KMS-11 (cell line): Measurements from ENCODE around the gene ACTN4.

Experiments used
- H2AFZ ChIP-seq: fragments of 200-600 bp; sonication (generic); 2 replicates; pipeline ENCODE4 v1.6.1; 2016; ENCODE audit warnings: antibody characterized with exemption, mixed run types, low read depth
- H3K27ac ChIP-seq: fragments of 200-600 bp; sonication (generic); 2 replicates; pipeline ENCODE4 v1.6.1; 2016; ENCODE audit warnings: mild to moderate bottlenecking, mixed run types
- H3K27me3 ChIP-seq: fragments of 200-600 bp; sonication (generic); 2 replicates; pipeline ENCODE4 v1.6.1; 2017; ENCODE audit warnings: mild to moderate bottlenecking, low read depth, mixed run types, moderate library complexity; ENCODE audit not compliant: insufficient read depth
- H3K36me3 ChIP-seq: fragments of 200-600 bp; sonication (generic); 2 replicates; pipeline ENCODE4 v1.6.1; 2017; ENCODE audit warnings: mild to moderate bottlenecking, mixed run types; ENCODE audit not compliant: insufficient read depth
- H3K4me1 ChIP-seq: fragments of 200-600 bp; sonication (generic); 2 replicates; pipeline ENCODE4 v1.6.1; 2016; ENCODE audit warnings: mild to moderate bottlenecking, low read depth, mixed run types; ENCODE audit not compliant: poor library complexity, severe bottlenecking
- H3K4me2 ChIP-seq: fragments of 200-600 bp; sonication (generic); 2 replicates; pipeline ENCODE4 v1.7.0; 2016; ENCODE audit warnings: mild to moderate bottlenecking, mixed run types
- H3K4me3 ChIP-seq: fragments of 200-600 bp; sonication (generic); IDR thresholded peaks from 2 replicates; pipeline ENCODE4 v1.6.1; 2017; ENCODE audit warnings: low read depth, low read length, mixed read lengths; ENCODE audit not compliant: insufficient read depth
- H3K79me2 ChIP-seq: fragments of 200-600 bp; sonication (generic); 2 replicates; pipeline ENCODE4 v1.6.1; 2016; ENCODE audit warnings: low read depth, mixed run types; ENCODE audit not compliant: insufficient read depth
- H3K9ac ChIP-seq: fragments of 200-600 bp; sonication (generic); 2 replicates; pipeline ENCODE4 v1.6.1; 2016; ENCODE audit warnings: mild to moderate bottlenecking, mixed run types
- H4K20me1 ChIP-seq: fragments of 200-600 bp; sonication (generic); 2 replicates; pipeline ENCODE4 v1.6.1; 2016; ENCODE audit warnings: mild to moderate bottlenecking, mixed run types; ENCODE audit not compliant: insufficient read depth
- TF ChIP-seq, protein P1 (sequence below): fragments of 200-600 bp; sonication (generic); conservative IDR thresholded peaks from 2 replicates; pipeline ENCODE4 v1.6.1; 2017; ENCODE audit warnings: low read depth, mild to moderate bottlenecking, antibody characterized with exemption, low read length, moderate library complexity, mixed read lengths

Gene ACTN4

DNA sequence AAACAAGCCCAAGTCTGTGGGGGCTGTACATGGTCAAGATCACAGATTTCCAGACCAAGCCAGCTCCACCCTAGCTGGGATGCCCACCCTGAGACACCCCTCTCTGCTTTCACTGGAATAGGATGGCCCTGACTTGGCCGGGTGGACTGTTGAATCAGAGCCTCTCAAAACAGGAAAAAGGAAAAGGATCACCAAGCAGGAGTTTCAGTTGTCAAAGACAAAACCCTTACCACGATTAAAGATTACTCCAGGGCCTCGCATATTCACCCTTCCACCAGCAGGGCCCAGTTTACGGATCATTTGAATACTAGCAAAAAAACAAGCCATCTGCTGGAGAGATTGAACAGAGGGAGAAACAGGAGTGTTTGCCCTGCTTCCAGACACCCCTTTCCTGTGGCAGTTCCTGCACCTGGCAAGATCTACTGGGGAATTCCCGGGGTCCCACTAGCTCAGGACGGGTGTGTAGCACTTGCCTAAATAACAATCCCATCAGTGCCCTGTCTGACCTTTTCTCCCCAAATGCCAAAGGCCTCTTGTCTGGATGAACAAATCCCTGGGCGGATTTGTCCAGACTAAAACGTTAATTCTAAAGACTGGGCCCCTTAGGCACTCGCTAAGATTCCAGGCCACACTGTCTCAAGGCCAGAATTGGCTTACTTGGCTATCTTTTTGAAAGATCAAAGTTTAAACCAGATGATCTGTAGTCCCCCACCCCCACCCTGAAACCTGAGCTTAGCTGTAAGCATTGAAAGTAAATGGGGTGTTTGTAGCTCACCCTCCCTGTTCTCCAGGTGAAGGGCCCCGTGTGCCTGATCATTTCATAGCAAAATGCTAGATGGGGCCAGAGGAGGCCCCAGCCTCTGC, 38.4 kb downstream of the ACTN4 start:
- Histone ChIP-seq H3K27me3 (no peaks in the 10 kb centered on the region), H3K4me1 (peaks cover 84% of the 10 kb centered on the region), H3K27ac (peak overlapping the region; percentile 95), H2AFZ (no peak overlapping the region), H4K20me1 (no peaks in the 10 kb centered on the region), H3K79me2 (peaks cover 71% of the 10 kb centered on the region), H3K4me3 (no peak overlapping the region), H3K9ac (peak overlapping the region; percentile 63; the same call in 1 of the 2 replicates), H3K36me3 (no peaks in the 10 kb centered on the region), H3K4me2 (peak overlapping the region; percentile 97)
- TF ChIP-seq, protein P1, sequence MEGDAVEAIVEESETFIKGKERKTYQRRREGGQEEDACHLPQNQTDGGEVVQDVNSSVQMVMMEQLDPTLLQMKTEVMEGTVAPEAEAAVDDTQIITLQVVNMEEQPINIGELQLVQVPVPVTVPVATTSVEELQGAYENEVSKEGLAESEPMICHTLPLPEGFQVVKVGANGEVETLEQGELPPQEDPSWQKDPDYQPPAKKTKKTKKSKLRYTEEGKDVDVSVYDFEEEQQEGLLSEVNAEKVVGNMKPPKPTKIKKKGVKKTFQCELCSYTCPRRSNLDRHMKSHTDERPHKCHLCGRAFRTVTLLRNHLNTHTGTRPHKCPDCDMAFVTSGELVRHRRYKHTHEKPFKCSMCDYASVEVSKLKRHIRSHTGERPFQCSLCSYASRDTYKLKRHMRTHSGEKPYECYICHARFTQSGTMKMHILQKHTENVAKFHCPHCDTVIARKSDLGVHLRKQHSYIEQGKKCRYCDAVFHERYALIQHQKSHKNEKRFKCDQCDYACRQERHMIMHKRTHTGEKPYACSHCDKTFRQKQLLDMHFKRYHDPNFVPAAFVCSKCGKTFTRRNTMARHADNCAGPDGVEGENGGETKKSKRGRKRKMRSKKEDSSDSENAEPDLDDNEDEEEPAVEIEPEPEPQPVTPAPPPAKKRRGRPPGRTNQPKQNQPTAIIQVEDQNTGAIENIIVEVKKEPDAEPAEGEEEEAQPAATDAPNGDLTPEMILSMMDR: peak; percentile 65

DNA sequence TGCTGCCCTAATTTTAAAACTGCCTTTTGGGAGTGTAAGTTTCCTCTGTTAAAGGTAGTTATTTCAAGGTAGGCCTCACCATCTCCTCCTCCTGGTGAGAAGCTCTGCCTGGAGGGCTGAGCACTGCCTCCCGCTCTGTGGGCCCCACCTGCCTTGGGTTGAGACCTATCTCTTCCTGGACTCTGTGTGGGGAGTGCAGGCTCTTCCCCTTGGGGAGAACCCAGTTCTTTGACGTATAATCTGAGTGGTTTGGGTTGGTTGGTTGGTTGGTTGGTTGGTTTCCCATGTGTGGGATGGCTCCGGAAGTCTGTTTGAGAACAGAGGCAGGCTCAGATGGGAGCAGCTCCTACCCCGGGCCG, 39.1 kb downstream of the ACTN4 start:
- Histone ChIP-seq H3K27me3 (no peaks in the 10 kb centered on the region), H3K9ac (peak overlapping the region; percentile 63; the same call in 1 of the 2 replicates), H3K4me3 (no peak overlapping the region), H2AFZ (no peak overlapping the region), H3K27ac (peak overlapping the region; percentile 95), H3K79me2 (peaks cover 67% of the 10 kb centered on the region), H3K4me2 (peak overlapping the region; percentile 97), H3K36me3 (no peaks in the 10 kb centered on the region), H3K4me1 (peaks cover 78% of the 10 kb centered on the region), H4K20me1 (no peaks in the 10 kb centered on the region)
- TF ChIP-seq, protein P1: no peak

DNA sequence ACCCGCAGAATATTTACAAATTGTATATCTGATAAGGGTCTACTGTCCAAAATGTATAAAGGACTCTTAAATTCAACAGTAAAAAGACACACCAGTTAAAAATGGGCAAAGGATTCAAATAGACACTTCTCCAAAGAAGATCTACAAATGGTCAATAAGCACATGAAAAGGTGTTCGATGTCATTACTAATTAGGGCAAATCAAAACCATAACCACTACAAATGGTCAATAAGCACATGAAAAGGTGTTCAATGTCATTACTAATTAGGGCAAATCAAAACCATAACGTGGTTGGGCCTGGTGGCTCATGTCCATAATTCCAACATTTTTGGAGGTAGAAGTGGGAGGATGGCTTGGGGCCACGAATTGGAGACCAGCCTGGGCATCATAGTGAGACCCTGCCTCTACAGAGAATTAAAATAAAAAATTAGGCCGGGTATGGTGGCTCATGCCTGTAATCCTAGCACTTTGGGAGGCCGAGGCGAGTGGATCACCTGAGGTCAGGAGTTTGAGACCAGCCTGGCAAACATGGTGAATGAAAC, 40.5 kb downstream of the ACTN4 start:
- Histone ChIP-seq H4K20me1 (no peaks in the 10 kb centered on the region), H2AFZ (no peak overlapping the region), H3K9ac (no peak overlapping the region), H3K4me2 (peak overlapping the region; percentile 97; the same call in 1 of the 2 replicates), H3K4me1 (peaks cover 64% of the 10 kb centered on the region), H3K4me3 (no peak overlapping the region), H3K27me3 (no peaks in the 10 kb centered on the region), H3K36me3 (no peaks in the 10 kb centered on the region), H3K27ac (no peak overlapping the region), H3K79me2 (peaks cover 54% of the 10 kb centered on the region)
- TF ChIP-seq, protein P1: no peak

DNA sequence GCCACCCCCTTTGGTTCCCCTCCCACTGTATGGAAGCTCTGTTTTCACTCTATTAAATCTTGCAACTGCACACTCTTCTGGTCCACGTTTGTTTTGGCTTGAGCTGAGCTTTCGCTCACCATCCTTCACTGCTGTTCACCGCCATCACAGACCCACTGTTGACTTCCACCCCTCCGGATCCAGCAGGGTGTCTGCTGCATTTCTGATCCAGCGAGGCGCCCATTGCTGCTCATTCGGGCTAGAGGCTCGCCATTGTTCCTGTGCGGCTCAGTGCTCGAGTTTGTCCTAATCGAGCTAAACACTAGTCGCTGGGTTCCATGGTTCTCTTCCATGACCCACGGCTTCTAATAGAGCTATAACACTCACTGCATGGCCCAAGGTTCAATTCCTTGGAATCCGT, 42.7 kb downstream of the ACTN4 start:
- Histone ChIP-seq H2AFZ (no peak overlapping the region), H3K79me2 (peaks cover 46% of the 10 kb centered on the region), H3K4me3 (no peak overlapping the region), H3K4me2 (no peak overlapping the region), H3K27ac (no peak overlapping the region), H4K20me1 (no peaks in the 10 kb centered on the region), H3K27me3 (no peaks in the 10 kb centered on the region), H3K9ac (no peak overlapping the region), H3K4me1 (peaks cover 45% of the 10 kb centered on the region), H3K36me3 (no peaks in the 10 kb centered on the region)
- TF ChIP-seq, protein P1: no peak
